Ishikawa (cell line): ENCODE measurements around the gene MDN1.

Source experiments
- CREB1 ChIP-seq: IDR thresholded peaks from 2 replicates; pipeline ENCODE4 v1.6.1; 2012; ENCODE audit warnings: low read depth
- EP300 ChIP-seq: IDR thresholded peaks from 2 replicates; pipeline ENCODE4 v1.6.1; 2012; ENCODE audit warnings: borderline replicate concordance
- FOXM1 ChIP-seq: IDR thresholded peaks from 2 replicates; pipeline ENCODE4 v1.6.1; 2012; ENCODE audit warnings: low read depth, borderline replicate concordance
- RAD21 ChIP-seq: IDR thresholded peaks from 2 replicates; pipeline ENCODE4 v1.6.1; 2012; ENCODE audit warnings: low read depth
- TAF1 ChIP-seq: IDR thresholded peaks from 2 replicates; pipeline ENCODE4 v1.6.1; 2012; ENCODE audit warnings: low read depth, mild to moderate bottlenecking
- TCF12 ChIP-seq: IDR thresholded peaks from 2 replicates; pipeline ENCODE4 v1.6.1; 2012; ENCODE audit warnings: low read depth
- TEAD4 ChIP-seq: IDR thresholded peaks from 2 replicates; pipeline ENCODE4 v1.6.1; 2012
- YY1 ChIP-seq: IDR thresholded peaks from 2 replicates; pipeline ENCODE4 v1.6.1; 2012; ENCODE audit warnings: low read depth
- ZBTB7A ChIP-seq: IDR thresholded peaks from 2 replicates; pipeline ENCODE4 v1.6.1; 2012; ENCODE audit warnings: low read depth
- TF ChIP-seq, protein P1 (sequence below): IDR thresholded peaks from 2 replicates; pipeline ENCODE4 v1.6.1; 2012; ENCODE audit warnings: low read depth, mild to moderate bottlenecking
- TF ChIP-seq, protein P2 (sequence below): IDR thresholded peaks from 2 replicates; pipeline ENCODE4 v1.6.1; 2012
- TF ChIP-seq, protein P3 (sequence below): IDR thresholded peaks from 2 replicates; pipeline ENCODE4 v1.6.1; 2012

GRCh38 chr6:89819336-89820130 is at the start of gene MDN1:
- no peak for TF ChIP-seq RAD21
- no peak for TF ChIP-seq YY1
- TF ChIP-seq EP300, result no peak; the same call in 1 of the 2 replicates
- TF ChIP-seq TAF1, result peak; percentile 82
- TF ChIP-seq, protein P1, sequence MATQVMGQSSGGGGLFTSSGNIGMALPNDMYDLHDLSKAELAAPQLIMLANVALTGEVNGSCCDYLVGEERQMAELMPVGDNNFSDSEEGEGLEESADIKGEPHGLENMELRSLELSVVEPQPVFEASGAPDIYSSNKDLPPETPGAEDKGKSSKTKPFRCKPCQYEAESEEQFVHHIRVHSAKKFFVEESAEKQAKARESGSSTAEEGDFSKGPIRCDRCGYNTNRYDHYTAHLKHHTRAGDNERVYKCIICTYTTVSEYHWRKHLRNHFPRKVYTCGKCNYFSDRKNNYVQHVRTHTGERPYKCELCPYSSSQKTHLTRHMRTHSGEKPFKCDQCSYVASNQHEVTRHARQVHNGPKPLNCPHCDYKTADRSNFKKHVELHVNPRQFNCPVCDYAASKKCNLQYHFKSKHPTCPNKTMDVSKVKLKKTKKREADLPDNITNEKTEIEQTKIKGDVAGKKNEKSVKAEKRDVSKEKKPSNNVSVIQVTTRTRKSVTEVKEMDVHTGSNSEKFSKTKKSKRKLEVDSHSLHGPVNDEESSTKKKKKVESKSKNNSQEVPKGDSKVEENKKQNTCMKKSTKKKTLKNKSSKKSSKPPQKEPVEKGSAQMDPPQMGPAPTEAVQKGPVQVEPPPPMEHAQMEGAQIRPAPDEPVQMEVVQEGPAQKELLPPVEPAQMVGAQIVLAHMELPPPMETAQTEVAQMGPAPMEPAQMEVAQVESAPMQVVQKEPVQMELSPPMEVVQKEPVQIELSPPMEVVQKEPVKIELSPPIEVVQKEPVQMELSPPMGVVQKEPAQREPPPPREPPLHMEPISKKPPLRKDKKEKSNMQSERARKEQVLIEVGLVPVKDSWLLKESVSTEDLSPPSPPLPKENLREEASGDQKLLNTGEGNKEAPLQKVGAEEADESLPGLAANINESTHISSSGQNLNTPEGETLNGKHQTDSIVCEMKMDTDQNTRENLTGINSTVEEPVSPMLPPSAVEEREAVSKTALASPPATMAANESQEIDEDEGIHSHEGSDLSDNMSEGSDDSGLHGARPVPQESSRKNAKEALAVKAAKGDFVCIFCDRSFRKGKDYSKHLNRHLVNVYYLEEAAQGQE, result no peak
- peak; percentile 52; the same call in 1 of the 2 replicates for TF ChIP-seq TCF12
- TF ChIP-seq, protein P2, sequence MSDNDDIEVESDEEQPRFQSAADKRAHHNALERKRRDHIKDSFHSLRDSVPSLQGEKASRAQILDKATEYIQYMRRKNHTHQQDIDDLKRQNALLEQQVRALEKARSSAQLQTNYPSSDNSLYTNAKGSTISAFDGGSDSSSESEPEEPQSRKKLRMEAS, result peak; percentile 99
- no peak for TF ChIP-seq TEAD4
- no peak for TF ChIP-seq ZBTB7A
- peak; percentile 94 for TF ChIP-seq CREB1
- no peak for TF ChIP-seq FOXM1
- TF ChIP-seq, protein P3, sequence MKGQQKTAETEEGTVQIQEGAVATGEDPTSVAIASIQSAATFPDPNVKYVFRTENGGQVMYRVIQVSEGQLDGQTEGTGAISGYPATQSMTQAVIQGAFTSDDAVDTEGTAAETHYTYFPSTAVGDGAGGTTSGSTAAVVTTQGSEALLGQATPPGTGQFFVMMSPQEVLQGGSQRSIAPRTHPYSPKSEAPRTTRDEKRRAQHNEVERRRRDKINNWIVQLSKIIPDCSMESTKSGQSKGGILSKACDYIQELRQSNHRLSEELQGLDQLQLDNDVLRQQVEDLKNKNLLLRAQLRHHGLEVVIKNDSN, result peak; percentile 89
